GM23248 (cell line): ENCODE measurements around the gene JMJD1C.

Source experiments
- EZH2 ChIP-seq: fragments of 200-600 bp; sonication (generic); IDR thresholded peaks from 2 replicates; pipeline ENCODE4 v1.6.1; 2018; ENCODE audit warnings: antibody characterized with exemption, mild to moderate bottlenecking; ENCODE audit not compliant: insufficient read depth, poor library complexity, severe bottlenecking
- EZH2phosphoT487 ChIP-seq: fragments of 200-600 bp; sonication (generic); IDR thresholded peaks from 2 replicates; pipeline ENCODE4 v1.6.1; 2018; ENCODE audit warnings: antibody characterized with exemption, moderate library complexity, mild to moderate bottlenecking, low read depth; ENCODE audit not compliant: insufficient read depth

DNA sequence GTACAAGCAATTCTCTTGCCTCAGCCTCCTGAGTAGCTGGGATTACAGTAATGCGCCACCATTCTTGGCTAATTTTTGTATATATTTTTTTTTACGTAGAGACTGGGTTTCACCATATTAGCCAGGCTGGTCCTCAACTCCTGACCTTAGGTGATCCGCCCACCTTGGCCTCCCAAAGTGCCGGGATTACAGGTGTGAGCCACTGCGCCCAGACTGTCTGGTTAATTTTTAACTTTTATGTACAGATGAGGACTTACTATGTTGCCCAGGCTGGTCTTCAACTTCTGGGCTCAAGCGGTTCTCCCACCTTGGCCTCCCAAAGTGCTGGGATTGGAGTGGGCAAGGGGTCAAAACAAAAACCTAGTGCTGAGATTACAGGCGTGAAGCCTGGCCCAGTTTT lies 101.8 kb downstream of the JMJD1C start:
- TF ChIP-seq EZH2 (no peak), EZH2phosphoT487 (no peak)
